Naive thymus-derived CD4-positive, alpha-beta T cell (primary cell): Measurements from ENCODE around the gene NDUFS2. TPM values are rescaled to one million over a fixed set of nuclear protein-coding genes. Genes with fewer than 3 reads are reported as not detected.

ENCODE experiments used
- ATAC-seq: fragments of 150-1000 bp; cut with Tn5 transposase; 2 replicates; pipeline ENCODE4 v1.10.0; 2021; ENCODE audit warnings: mild to moderate bottlenecking, moderate library complexity
- CTCF ChIA-PET: fragments of 350-600 bp; sonication (Branson Sonifier 250); formaldehyde crosslinking; loops from one replicate; lab custom pipeline; 2021; ENCODE audit warnings: antibody characterized with exemption; lab: Charles Lee
- POLR2A ChIA-PET: fragments of 350-600 bp; sonication (Branson Sonifier 250); formaldehyde crosslinking; loops from one replicate; lab custom pipeline; 2021; ENCODE audit warnings: antibody characterized with exemption, inconsistent platforms; lab: Charles Lee
- DNase-seq, 9 donors: peaks; one replicate each; pipeline versions ENCODE4 v3.0.0 to v3.0.0-alpha.2; 2020 to 2022; ENCODE audit warnings: mixed read lengths in 1 of 9
- H3K27ac ChIP-seq: one replicate; pipeline ENCODE4 v1.7.0; 2013; ENCODE audit warnings: mild to moderate bottlenecking, low read depth, low read length, moderate library complexity
- H3K27me3 ChIP-seq, 2 donors: one replicate each; pipeline ENCODE4 v1.7.0; 2013; ENCODE audit warnings: low read length in 2 of 2, mild to moderate bottlenecking in 2 of 2, moderate library complexity in 2 of 2; ENCODE audit not compliant: control insufficient read depth in 2 of 2, insufficient read depth in 2 of 2
- H3K36me3 ChIP-seq, 3 experiments: 1 replicate in 2 of 3; 2 replicates in 1 of 3; pipeline ENCODE4 v1.7.0; 2013; ENCODE audit warnings: low read length in 3 of 3, mild to moderate bottlenecking in 3 of 3, moderate library complexity in 1 of 3; ENCODE audit not compliant: insufficient read depth in 3 of 3, control insufficient read depth in 2 of 3
- H3K4me1 ChIP-seq, 2 donors: one replicate each; pipeline ENCODE4 v1.7.0; 2013; ENCODE audit warnings: low read length in 2 of 2, mild to moderate bottlenecking in 2 of 2, moderate library complexity in 1 of 2; ENCODE audit not compliant: control insufficient read depth in 2 of 2, insufficient read depth in 2 of 2
- H3K4me3 ChIP-seq: 2 replicates; pipeline ENCODE4 v1.7.0; 2013; ENCODE audit warnings: mild to moderate bottlenecking, low read length
- H3K9me3 ChIP-seq, 3 experiments: 1 replicate in 2 of 3; 2 replicates in 1 of 3; pipeline ENCODE4 v1.7.0; 2013; ENCODE audit warnings: low read length in 3 of 3; ENCODE audit not compliant: control insufficient read depth in 2 of 3
- H3K27ac Mint-ChIP-seq, 9 donors: one replicate each; pipeline ENCODE4 v1.8.0; 2020 to 2022; ENCODE audit warnings: mixed read lengths in 9 of 9, mild to moderate bottlenecking in 8 of 9, moderate library complexity in 5 of 9, inconsistent platforms in 2 of 9
- H3K27me3 Mint-ChIP-seq, 5 donors: one replicate each; pipeline ENCODE4 v1.8.0; 2021 to 2022; ENCODE audit warnings: mixed read lengths in 5 of 5, mild to moderate bottlenecking in 1 of 5
- H3K36me3 Mint-ChIP-seq, 5 donors: one replicate each; pipeline ENCODE4 v1.8.0; 2020 to 2022; ENCODE audit warnings: mixed read lengths in 5 of 5, mild to moderate bottlenecking in 3 of 5, inconsistent platforms in 1 of 5
- H3K4me1 Mint-ChIP-seq, 7 donors: one replicate each; pipeline ENCODE4 v1.8.0; 2020 to 2022; ENCODE audit warnings: mixed read lengths in 7 of 7, mild to moderate bottlenecking in 3 of 7, inconsistent platforms in 1 of 7
- H3K4me3 Mint-ChIP-seq, 10 donors: one replicate each; pipeline ENCODE4 v1.8.0; 2020 to 2022; ENCODE audit warnings: mild to moderate bottlenecking in 10 of 10, mixed read lengths in 10 of 10, moderate library complexity in 6 of 10, inconsistent platforms in 2 of 10
- H3K9me3 Mint-ChIP-seq, 11 donors: one replicate each; pipeline ENCODE4 v1.8.0; 2020 to 2022; ENCODE audit warnings: mixed read lengths in 11 of 11, mild to moderate bottlenecking in 4 of 11, inconsistent platforms in 1 of 11, moderate library complexity in 1 of 11
- intact Hi-C, 2 donors: fragments of 100-400 bp; cut with micrococcal nuclease; formaldehyde crosslinking; loops; one replicate each; pipeline ENCODE4 v1.15.1; 2023
- polyA plus RNA-seq, 2 donors: library from polyadenylated mRNA; unstranded; fragments of 300-500 nt; fragmentation: Illumina TruSeq; gene quantifications; one replicate each; pipeline ENCODE4 v1.2.3, GENCODE V29; 2021
- total RNA-seq, 6 experiments: library from RNA in 5 of 6; stranded (reverse) in 5 of 6; gene quantifications; 1 replicate in 5 of 6; 2 replicates in 1 of 6; pipeline ENCODE4 v1.2.3 and lab custom pipeline; 2021 to 2026

NDUFS2 gene
- total RNA-seq (100 to 1,000 TPM in 2 of 5 experiments, 10 to 100 TPM in 3; 64.1 to 131 (median 85.3) TPM), polyA plus RNA-seq (100 to 1,000 TPM in 1 of 2 donors, 10 to 100 TPM in 1; 94.6 to 102 TPM), total RNA-seq (lab: John Stamatoyannopoulos, UW) (56.5 reads per million, percentile 74 among the genes with 10 or more reads in this experiment)

- POLR2A ChIA-PET: interaction anchor here (0.6 to 29.1 kb wide), 28 partner anchors 9 to 187 kb away, joined by 3 to 508 read pairs (median 7); partner anchors contain the start of genes APOA2, B4GALT3, CFAP126 and FCER1G
- CTCF ChIA-PET: interaction anchor here (0.6 to 6.1 kb wide), 17 partner anchors 9 to 180 kb away, joined by 3 to 66 read pairs (median 4); partner anchors contain the start of genes APOA2, B4GALT3, PPOX and TOMM40L
- no peaks in the 10 kb centered on the region for H3K27me3 Mint-ChIP-seq
- Histone ChIP-seq H3K4me3 (peak within 1 kb of the TSS; percentile 78), H3K4me1 (peaks cover 35 to 60% of the 10 kb centered on the region in 2 donors), H3K9me3 (no peaks in the 10 kb centered on the region), H3K27me3 (no peaks in the 10 kb centered on the region), H3K27ac (peak within 1 kb of the TSS; percentile 97), H3K36me3 (peaks cover 2 to 35% (median 12%) of the 10 kb centered on the region in 3 experiments)
- intact Hi-C loops: loop anchor here (1.0 to 2.0 kb wide), 10 partner anchors 10 to 338 kb away; partner anchors contain the start of genes PPOX (in 2 of the 2), UFC1 (in 2 of the 2), USP21 (in 2 of the 2) and B4GALT3 (in 1 of the 2)
- DNase-seq (peak; percentile 71 to 98 (median 92)), ATAC-seq (peak; percentile 99)
- peak within 1 kb of the TSS; percentile 90 to 98 (median 95) for H3K4me3 Mint-ChIP-seq
- H3K27ac Mint-ChIP-seq: peak within 1 kb of the TSS; percentile 96 to 99 (median 98)
- peaks cover 13 to 24% (median 19%) of the 10 kb centered on the region in 5 donors for H3K36me3 Mint-ChIP-seq
- H3K9me3 Mint-ChIP-seq: peaks cover 0 to 1% (median 0%) of the 10 kb centered on the region in 11 donors
- peaks cover 36 to 83% (median 66%) of the 10 kb centered on the region in 7 donors for H3K4me1 Mint-ChIP-seq
Measured at GRCh38 chr1:161201836-161202712, at the start of gene NDUFS2. Gene NDUFS2, plus strand, starts transcription at chr1:161202367. Its CDS starts 19 bp downstream, at chr1:161202386.

- peak overlapping the region; percentile 92 to 100 (median 100) for H3K27ac Mint-ChIP-seq
- H3K9me3 ChIP-seq: no peaks in the 10 kb centered on the region
- ChIA-PET POLR2A (interaction anchor here (0.6 to 6.2 kb wide), 23 partner anchors 9 to 156 kb away, joined by 3 to 63 read pairs (median 8); partner anchors contain the start of genes APOA2, ARHGAP30, B4GALT3 and DEDD), CTCF (interaction anchor here (0.9 to 3.7 kb wide), 2 partner anchors 13 to 73 kb away, joined by 3 to 18 read pairs; partner anchors contain the start of gene PPOX)
- peak overlapping the region; percentile 88 for H3K27ac ChIP-seq
- H3K27me3 ChIP-seq: no peaks in the 10 kb centered on the region
- no peaks in the 10 kb centered on the region for H3K27me3 Mint-ChIP-seq
- DNase-seq (no peak), ATAC-seq (no peak)
- peak overlapping the region; percentile 93 to 100 (median 100) for H3K4me3 Mint-ChIP-seq
- H3K4me1 Mint-ChIP-seq: peaks cover 4 to 32% (median 29%) of the 10 kb centered on the region in 7 donors
- H3K4me3 ChIP-seq: peak overlapping the region; percentile 86
- no peaks in the 10 kb centered on the region for H3K9me3 Mint-ChIP-seq
- H3K4me1 ChIP-seq: peaks cover 12 to 18% of the 10 kb centered on the region in 2 donors
- peaks cover 6 to 12% (median 9%) of the 10 kb centered on the region in 5 donors for H3K36me3 Mint-ChIP-seq
- intact Hi-C loops: loop anchor here (1.0 to 2.0 kb wide), 10 partner anchors 13 to 108 kb away; partner anchors contain the start of genes DEDD (in 2 of the 2), NDUFS2 (in 2 of the 2), PPOX (in 2 of the 2) and B4GALT3 (in 1 of the 2)
- H3K36me3 ChIP-seq: peaks cover 0 to 14% (median 0%) of the 10 kb centered on the region in 3 experiments
Measured at GRCh38 chr1:161153176-161153575, 49.0 kb upstream of the NDUFS2 start.

GRCh38 chr1:161153682-161154337 lies 48.4 kb upstream of the NDUFS2 start, which contains the start of gene UFC1:
Gene UFC1, plus strand, starts transcription at chr1:161153978. Its CDS starts 20 bp downstream, at chr1:161153998.
- POLR2A ChIA-PET: interaction anchor here (0.6 to 6.2 kb wide), 25 partner anchors 8 to 156 kb away, joined by 3 to 63 read pairs (median 8); partner anchors contain the start of genes APOA2, ARHGAP30, B4GALT3 and DEDD
- Mint-ChIP-seq H3K27ac (peak within 1 kb of the TSS; percentile 100), H3K27me3 (no peaks in the 10 kb centered on the region), H3K9me3 (no peaks in the 10 kb centered on the region), H3K4me3 (peak within 1 kb of the TSS; percentile 93 to 100 (median 100)), H3K36me3 (peaks cover 6 to 12% (median 9%) of the 10 kb centered on the region in 5 donors), H3K4me1 (peaks cover 7 to 39% (median 34%) of the 10 kb centered on the region in 7 donors)
- intact Hi-C loops: loop anchor here (1.0 to 2.0 kb wide), 11 partner anchors 12 to 109 kb away; partner anchors contain the start of genes DEDD (in 2 of the 2), NDUFS2 (in 2 of the 2), NIT1 (in 2 of the 2) and PFDN2 (in 2 of the 2)
- DNase-seq (peak; percentile 72 to 92 (median 87)), ATAC-seq (peak; percentile 94)
- H3K27ac ChIP-seq: peak within 1 kb of the TSS; percentile 88
- no peaks in the 10 kb centered on the region for H3K27me3 ChIP-seq
- peaks cover 0 to 18% (median 0%) of the 10 kb centered on the region in 3 experiments for H3K36me3 ChIP-seq
- CTCF ChIA-PET: interaction anchor here (0.9 to 3.7 kb wide), 2 partner anchors 12 to 73 kb away, joined by 3 to 18 read pairs; partner anchors contain the start of gene PPOX
- peaks cover 13 to 20% of the 10 kb centered on the region in 2 donors for H3K4me1 ChIP-seq
- H3K9me3 ChIP-seq: no peaks in the 10 kb centered on the region
- H3K4me3 ChIP-seq: peak within 1 kb of the TSS; percentile 86

GRCh38 chr1:161157867-161158266 lies 44.3 kb upstream of the NDUFS2 start:
- Mint-ChIP-seq H3K36me3 (peaks cover 9 to 19% (median 12%) of the 10 kb centered on the region in 5 donors), H3K9me3 (no peaks in the 10 kb centered on the region), H3K4me1 (peaks cover 28 to 75% (median 67%) of the 10 kb centered on the region in 7 donors)

DNA sequence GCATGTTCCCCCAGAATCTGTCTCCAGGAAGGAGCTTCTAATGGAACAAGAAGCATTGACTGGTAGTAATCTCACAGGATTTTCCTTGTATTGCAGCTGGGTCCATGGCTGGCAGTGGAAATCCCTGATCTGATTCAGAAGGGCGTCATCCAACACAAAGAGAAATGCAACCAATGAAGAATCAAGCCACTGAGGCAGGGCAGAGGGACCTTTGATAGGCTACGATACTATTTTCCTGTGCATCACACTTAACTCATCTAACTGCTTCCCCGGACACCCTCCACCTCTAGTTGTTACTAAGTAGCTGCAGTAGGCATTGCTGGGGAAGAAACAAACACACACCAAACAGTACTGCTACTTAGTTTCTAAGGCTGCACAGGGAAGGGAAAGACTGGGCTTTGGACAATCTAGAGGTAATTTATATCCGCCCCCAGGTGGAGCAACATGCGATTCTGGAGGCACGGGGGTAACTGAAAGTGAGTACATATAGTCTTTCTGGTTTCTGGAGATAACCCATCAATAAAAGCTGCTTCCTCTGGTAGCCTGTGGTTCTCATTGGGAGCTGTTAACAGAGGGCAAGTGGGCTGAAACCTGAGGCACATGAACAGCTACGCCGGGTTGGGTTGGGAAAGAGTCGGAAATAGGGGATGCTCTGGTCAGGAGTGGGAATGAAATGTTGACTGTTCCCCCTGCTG lies 43.7 kb upstream of the NDUFS2 start:
- H3K27ac Mint-ChIP-seq: peak overlapping the region; percentile 89 to 97 (median 93)
- no peak for ATAC-seq
- Histone ChIP-seq H3K27me3 (no peaks in the 10 kb centered on the region), H3K27ac (peak overlapping the region; percentile 84), H3K9me3 (no peaks in the 10 kb centered on the region), H3K4me3 (peak overlapping the region; percentile 68), H3K4me1 (peaks cover 31 to 34% of the 10 kb centered on the region in 2 donors), H3K36me3 (peaks cover 0 to 49% (median 0%) of the 10 kb centered on the region in 3 experiments)
- no peak for DNase-seq
- H3K9me3 Mint-ChIP-seq: no peaks in the 10 kb centered on the region
- ChIA-PET CTCF (interaction anchor here (0.5 to 2.1 kb wide), 8 partner anchors 7 to 115 kb away, joined by 3 to 9 read pairs (median 4); partner anchors contain the start of genes DEDD and PPOX), POLR2A (interaction anchor here (0.7 to 6.2 kb wide), 14 partner anchors 8 to 148 kb away, joined by 3 to 63 read pairs (median 4); partner anchors contain the start of genes ADAMTS4, ARHGAP30, DEDD and PPOX)
- no peaks in the 10 kb centered on the region for H3K27me3 Mint-ChIP-seq
- peaks cover 11 to 23% (median 18%) of the 10 kb centered on the region in 5 donors for H3K36me3 Mint-ChIP-seq
- H3K4me1 Mint-ChIP-seq: peaks cover 32 to 76% (median 70%) of the 10 kb centered on the region in 7 donors
- intact Hi-C loops: loop anchor here (1.0 to 5.0 kb wide), 7 partner anchors 18 to 321 kb away; partner anchors contain the start of genes DEDD (in 2 of the 2), NDUFS2 (in 2 of the 2) and B4GALT3 (in 1 of the 2)
- H3K4me3 Mint-ChIP-seq: peak overlapping the region; percentile 88 to 94 (median 92)

More at GRCh38 chr1:161157867-161158266, 44.3 kb upstream of the NDUFS2 start:
- H3K9me3 ChIP-seq: no peaks in the 10 kb centered on the region
- H3K4me3 ChIP-seq: no peak overlapping the region
- ChIA-PET CTCF (interaction anchor here (0.7 to 2.1 kb wide), 8 partner anchors 8 to 160 kb away, joined by 3 to 9 read pairs (median 3); partner anchors contain the start of genes DEDD and PPOX), POLR2A (interaction anchor here (0.7 to 6.2 kb wide), 13 partner anchors 8 to 148 kb away, joined by 3 to 63 read pairs (median 4); partner anchors contain the start of genes ADAMTS4, ARHGAP30, DEDD and PPOX)
- intact Hi-C loops: loop anchor here (2.0 to 5.0 kb wide), 3 partner anchors 19 to 321 kb away; partner anchors contain the start of genes NDUFS2 (in 2 of the 2) and B4GALT3 (in 1 of the 2)
- H3K36me3 ChIP-seq: peaks cover 0 to 43% (median 0%) of the 10 kb centered on the region in 3 experiments
- H3K27ac Mint-ChIP-seq: peak overlapping the region in 8 of 9 donors; percentile 1 to 97 (median 94)
- H3K27me3 Mint-ChIP-seq: no peaks in the 10 kb centered on the region
- H3K4me3 Mint-ChIP-seq: peak overlapping the region in 9 of 10 donors; percentile 88 to 94 (median 92)
- no peak for ATAC-seq
- H3K27ac ChIP-seq: peak overlapping the region; percentile 27
- no peaks in the 10 kb centered on the region for H3K27me3 ChIP-seq
- DNase-seq: no peak
- peaks cover 34 to 38% of the 10 kb centered on the region in 2 donors for H3K4me1 ChIP-seq
